Neuronal stem cell (in vitro differentiated cells): ENCODE results near the gene KCNN4.

Experiments
- DNase-seq: peaks from one replicate; pipeline ENCODE4 v3.0.0-alpha.2; 2013; ENCODE audit warnings: low spot score
- H2AFZ ChIP-seq: one replicate; pipeline ENCODE4 v1.6.1; 2013; ENCODE audit warnings: mild to moderate bottlenecking, low read length, inconsistent platforms
- H2AK5ac ChIP-seq: 2 replicates; pipeline ENCODE4 v1.6.1; 2013; ENCODE audit warnings: low read depth, mild to moderate bottlenecking, inconsistent platforms, low read length, moderate library complexity, mixed read lengths
- H2BK120ac ChIP-seq: 2 replicates; pipeline ENCODE4 v1.6.1; 2013; ENCODE audit warnings: low read depth, mild to moderate bottlenecking, inconsistent platforms, low read length, moderate library complexity, mixed read lengths
- H2BK12ac ChIP-seq: one replicate; pipeline ENCODE4 v1.6.1; 2013; ENCODE audit warnings: low read length, inconsistent platforms
- H2BK15ac ChIP-seq: 2 replicates; pipeline ENCODE4 v1.6.1; 2013; ENCODE audit warnings: mild to moderate bottlenecking, low read length, inconsistent platforms, mixed read lengths
- H2BK5ac ChIP-seq: one replicate; pipeline ENCODE4 v1.6.1; 2013; ENCODE audit warnings: inconsistent platforms, mild to moderate bottlenecking, low read length, moderate library complexity
- H3K14ac ChIP-seq: one replicate; pipeline ENCODE4 v1.6.1; 2013; ENCODE audit warnings: low read length, inconsistent platforms
- H3K18ac ChIP-seq: 2 replicates; pipeline ENCODE4 v1.6.1; 2013; ENCODE audit warnings: low read length, inconsistent platforms
- H3K23ac ChIP-seq: 2 replicates; pipeline ENCODE4 v1.6.1; 2013; ENCODE audit warnings: low read depth, mild to moderate bottlenecking, mixed read lengths, low read length, inconsistent platforms; ENCODE audit not compliant: poor library complexity
- H3K27ac ChIP-seq: replicated peaks from 3 replicates; pipeline ENCODE4 v1.5.1; 2013; ENCODE audit warnings: low read length, inconsistent platforms
- H3K27me3 ChIP-seq, 3 experiments: 2 replicates each; pipeline ENCODE4 v1.6.1; 2013; ENCODE audit warnings: low read length in 3 of 3, mild to moderate bottlenecking in 2 of 3, inconsistent platforms in 1 of 3, low read depth in 1 of 3, mixed read lengths in 1 of 3, moderate library complexity in 1 of 3; ENCODE audit not compliant: control insufficient read depth in 3 of 3, insufficient read depth in 3 of 3
- H3K36me3 ChIP-seq, 2 donors: replicated peaks in 1 of 2; 2 replicates each; pipeline ENCODE4 v1.6.1; 2013; ENCODE audit warnings: low read length in 2 of 2; ENCODE audit not compliant: control insufficient read depth in 2 of 2, insufficient read depth in 2 of 2
- H3K4ac ChIP-seq: 2 replicates; pipeline ENCODE4 v1.6.1; 2013; ENCODE audit warnings: inconsistent platforms, mild to moderate bottlenecking, low read length, moderate library complexity
- H3K4me1 ChIP-seq, 2 donors: 1 replicate in 1 of 2; 2 replicates in 1 of 2; pipeline ENCODE4 v1.6.1; 2013; ENCODE audit warnings: low read length in 2 of 2, low read depth in 1 of 2; ENCODE audit not compliant: control insufficient read depth in 2 of 2, insufficient read depth in 1 of 2
- H3K4me2 ChIP-seq: one replicate; pipeline ENCODE4 v1.6.1; 2013; ENCODE audit warnings: mild to moderate bottlenecking, low read length, inconsistent platforms; ENCODE audit not compliant: insufficient read depth, poor library complexity, severe bottlenecking
- H3K4me3 ChIP-seq, 2 donors: 2 replicates each; pipeline ENCODE4 v1.5.1; 2013; ENCODE audit warnings: low read length in 2 of 2, mild to moderate bottlenecking in 2 of 2, inconsistent platforms in 1 of 2, moderate library complexity in 1 of 2
- H3K79me1 ChIP-seq: one replicate; pipeline ENCODE4 v1.6.1; 2013; ENCODE audit warnings: low read depth, mild to moderate bottlenecking, inconsistent platforms, low read length, moderate library complexity
- H3K9ac ChIP-seq: one replicate; pipeline ENCODE4 v1.6.1; 2013; ENCODE audit warnings: mild to moderate bottlenecking, low read depth, low read length, inconsistent platforms; ENCODE audit not compliant: poor library complexity
- H3K9me3 ChIP-seq, 2 donors: replicated peaks in 1 of 2; 2 replicates each; pipeline versions ENCODE3 to v1.6.1; 2013; ENCODE audit warnings: low read length in 2 of 2, mild to moderate bottlenecking in 2 of 2, inconsistent platforms in 1 of 2, low read depth in 1 of 2, mixed read lengths in 1 of 2, moderate library complexity in 1 of 2; ENCODE audit not compliant: control insufficient read depth in 2 of 2, insufficient read depth in 1 of 2
- H4K8ac ChIP-seq: one replicate; pipeline ENCODE4 v1.6.1; 2013; ENCODE audit warnings: low read depth, mild to moderate bottlenecking, inconsistent platforms, low read length, moderate library complexity
- H4K91ac ChIP-seq: one replicate; pipeline ENCODE4 v1.6.1; 2013; ENCODE audit warnings: low read length, low read depth, mild to moderate bottlenecking, inconsistent platforms; ENCODE audit not compliant: poor library complexity
- WGBS, 2 donors: extraction: QIAGEN DNeasy Blood & Tissue Kit; methylation state at CpG; one replicate each; pipeline ENCODE4 v1.1.7; 2013; ENCODE audit warnings: missing lambda C conversion rate in 2 of 2, mixed read lengths in 1 of 2; ENCODE audit not compliant: insufficient read length in 2 of 2, insufficient replicate concordance in 1 of 2; ENCODE audit errors: extremely low coverage in 2 of 2; 5-methylcytosine and 5-hydroxymethylcytosine counted together

The KCNN4 gene

GRCh38 chr19:43752287-43752875 is 28.4 kb downstream of the KCNN4 start:
- no peak overlapping the region for H3K4me3 ChIP-seq
- H2BK5ac ChIP-seq = no peak overlapping the region
- no peak overlapping the region for H4K8ac ChIP-seq
- no peak overlapping the region for H2BK15ac ChIP-seq
- no peak overlapping the region for H3K27ac ChIP-seq
- H3K27me3 ChIP-seq = no peaks in the 10 kb centered on the region
- no peaks in the 10 kb centered on the region for H3K4me1 ChIP-seq
- H3K14ac ChIP-seq = no peak overlapping the region
- no peak overlapping the region for H2BK12ac ChIP-seq
- H2BK120ac ChIP-seq = no peak overlapping the region
- H3K79me1 ChIP-seq = peaks cover 3% of the 10 kb centered on the region
- H2AK5ac ChIP-seq = no peak overlapping the region
- WGBS, 2 donors = no CpG with 5 or more reads among the region's 6 CpGs
- DNase-seq = no peak
- H3K9ac ChIP-seq = no peak overlapping the region
- H2AFZ ChIP-seq = no peak overlapping the region
- no peak overlapping the region for H4K91ac ChIP-seq
- H3K4ac ChIP-seq = no peak overlapping the region
- H3K9me3 ChIP-seq = no peaks in the 10 kb centered on the region
- H3K23ac ChIP-seq = no peak overlapping the region
- H3K36me3 ChIP-seq = peaks cover 26 to 59% of the 10 kb centered on the region in 2 donors
- no peak overlapping the region for H3K4me2 ChIP-seq
- H3K18ac ChIP-seq = no peak overlapping the region

- WGBS, 2 donors = no CpG with 5 or more reads among the region's 4 CpGs
- H3K4me1 ChIP-seq = no peaks in the 10 kb centered on the region
These were observed 29.1 kb downstream of the KCNN4 start for GRCh38 chr19:43751466-43752220.

GRCh38 chr19:43749898-43750297 is 30.9 kb downstream of the KCNN4 start:
- Histone ChIP-seq H4K8ac (no peak overlapping the region), H2AK5ac (no peak overlapping the region), H3K4me2 (no peak overlapping the region), H3K9me3 (no peaks in the 10 kb centered on the region), H2BK12ac (no peak overlapping the region), H4K91ac (no peak overlapping the region), H3K23ac (no peak overlapping the region), H3K79me1 (peaks cover 3% of the 10 kb centered on the region), H3K9ac (no peak overlapping the region), H2BK15ac (no peak overlapping the region), H3K4ac (no peak overlapping the region), H3K36me3 (peaks cover 34 to 71% of the 10 kb centered on the region in 2 donors), H3K4me3 (no peak overlapping the region), H2BK120ac (no peak overlapping the region), H3K27me3 (no peaks in the 10 kb centered on the region), H3K4me1 (no peaks in the 10 kb centered on the region), H2BK5ac (no peak overlapping the region), H2AFZ (no peak overlapping the region), H3K14ac (no peak overlapping the region), H3K27ac (no peak overlapping the region), H3K18ac (no peak overlapping the region)
- no CpG with 5 or more reads among the region's 1 CpG for WGBS, 2 donors
- no peak for DNase-seq

More at GRCh38 chr19:43751466-43752220, 29.1 kb downstream of the KCNN4 start:
- H3K14ac ChIP-seq = no peak overlapping the region
- H3K36me3 ChIP-seq = peaks cover 31 to 66% of the 10 kb centered on the region in 2 donors
- H3K18ac ChIP-seq = no peak overlapping the region
- DNase-seq = no peak
- no peak overlapping the region for H2BK120ac ChIP-seq
- no peak overlapping the region for H2AK5ac ChIP-seq
- no peak overlapping the region for H3K27ac ChIP-seq
- H2AFZ ChIP-seq = no peak overlapping the region
- H3K4ac ChIP-seq = no peak overlapping the region
- H2BK15ac ChIP-seq = no peak overlapping the region
- H2BK12ac ChIP-seq = no peak overlapping the region
- H3K23ac ChIP-seq = no peak overlapping the region
- H3K27me3 ChIP-seq = no peaks in the 10 kb centered on the region
- no peak overlapping the region for H2BK5ac ChIP-seq
- no peak overlapping the region for H4K8ac ChIP-seq
- no peak overlapping the region for H3K9ac ChIP-seq
- H3K4me2 ChIP-seq = no peak overlapping the region
- no peak overlapping the region for H3K4me3 ChIP-seq
- no peaks in the 10 kb centered on the region for H3K9me3 ChIP-seq
- H3K79me1 ChIP-seq = peaks cover 3% of the 10 kb centered on the region
- H4K91ac ChIP-seq = peak overlapping the region; percentile 56

GRCh38 chr19:43749152-43749551 is 31.6 kb downstream of the KCNN4 start:
- no peak overlapping the region for H2BK12ac ChIP-seq
- peaks cover 38 to 78% of the 10 kb centered on the region in 2 donors for H3K36me3 ChIP-seq
- no peak overlapping the region for H2BK120ac ChIP-seq

More at GRCh38 chr19:43749152-43749551, 31.6 kb downstream of the KCNN4 start:
- Histone ChIP-seq H3K14ac (no peak overlapping the region), H2BK15ac (no peak overlapping the region), H3K9me3 (no peaks in the 10 kb centered on the region), H3K9ac (no peak overlapping the region), H3K4me1 (no peaks in the 10 kb centered on the region), H3K4me2 (no peak overlapping the region), H3K4me3 (no peak overlapping the region), H3K27me3 (no peaks in the 10 kb centered on the region), H4K91ac (no peak overlapping the region), H2AK5ac (no peak overlapping the region), H3K27ac (no peak overlapping the region), H3K18ac (no peak overlapping the region), H2BK5ac (no peak overlapping the region), H2AFZ (no peak overlapping the region), H3K4ac (no peak overlapping the region), H3K79me1 (peaks cover 3% of the 10 kb centered on the region), H3K23ac (no peak overlapping the region), H4K8ac (no peak overlapping the region)
- DNase-seq = no peak
- WGBS, 2 donors = no CpG with 5 or more reads among the region's 7 CpGs
